K562 (cell line): ENCODE data around the gene PSME1. TPM values are rescaled to one million over a fixed set of nuclear protein-coding genes. Genes with fewer than 3 reads are reported as not detected.

Source experiments
- CREB5 ChIP-seq: fragments of 250-450 bp; sonication (Bioruptor Pico); IDR thresholded peaks from 2 replicates; pipeline ENCODE4 v1.5.0; 2020; ENCODE audit warnings: mild to moderate bottlenecking
- KDM2B ChIP-seq: fragments of 250-450 bp; sonication (Bioruptor Pico); IDR thresholded peaks from 2 replicates; pipeline ENCODE4 v1.8.0; 2021; ENCODE audit warnings: mild to moderate bottlenecking, moderate library complexity
- MLX ChIP-seq, 2 experiments: fragments of 450-650 bp in 1 of 2; sonication (generic) in 1 of 2; formaldehyde crosslinking; conservative IDR thresholded peaks; 2 replicates each; pipeline versions ENCODE4 v1.4.0 to v1.8.1; 2020 to 2022; ENCODE audit warnings: mild to moderate bottlenecking in 1 of 2, missing genetic modification reagents in 1 of 2
- NR2F6 ChIP-seq: fragments of 450-650 bp; formaldehyde crosslinking; IDR thresholded peaks from 2 replicates; pipeline ENCODE4 v1.4.0; 2020; ENCODE audit warnings: mild to moderate bottlenecking
- VEZF1 ChIP-seq: fragments of 200-800 bp; sonication (Bioruptor generic); IDR thresholded peaks from 2 replicates; pipeline ENCODE4 v1.6.1; 2017; ENCODE audit warnings: missing genetic modification characterization, missing compliant biosample characterization
- ZNF124 ChIP-seq: sonication (generic); formaldehyde crosslinking; IDR thresholded peaks from 2 replicates; pipeline ENCODE4 v1.8.1; 2022; ENCODE audit warnings: missing genetic modification reagents
- ZNF197 ChIP-seq: fragments of 200-800 bp; sonication (Bioruptor generic); IDR thresholded peaks from 2 replicates; pipeline ENCODE4 v1.6.1; 2016; ENCODE audit warnings: low read depth, missing genetic modification characterization, missing compliant biosample characterization
- ZSCAN29 ChIP-seq: fragments of 450-650 bp; IDR thresholded peaks from 2 replicates; pipeline ENCODE4 v1.6.1; 2017
- polyA plus RNA-seq, 8 experiments: library from polyadenylated mRNA; depleted of rRNA in 4 of 8; stranded (reverse) in 5 of 8; unstranded in 3 of 8; fragments of >200 nt; fragmentation: Nextera tagmentation in 2 of 8; fragmentation: Illumina TruSeq in 1 of 8; extraction: Ambion mirVana in 2 of 8; extraction: Trizol in 1 of 8; gene quantifications; 2 replicates each; pipeline versions ENCODE4 v1.2.1 to v1.2.3, GENCODE V29; 2011 to 2014; ENCODE audit warnings: inconsistent platforms in 1 of 8, missing spikeins in 1 of 8
- total RNA-seq, 7 experiments: library from RNA; depleted of rRNA in 6 of 7; stranded (reverse); fragments of >200 nt in 6 of 7; fragmentation: Illumina TruSeq in 2 of 7; extraction: Trizol in 2 of 7; gene quantifications; 2 replicates each; pipeline versions ENCODE4 v1.2.1 to v1.2.3, GENCODE V29; 2011 to 2021; ENCODE audit warnings: low replicate concordance in 1 of 7
- TF ChIP-seq, protein P1 (sequence below): fragments of 450-650 bp; IDR thresholded peaks from 2 replicates; pipeline ENCODE4 v1.6.1; 2018; ENCODE audit not compliant: partially characterized antibody
- TF ChIP-seq, protein P2 (sequence below): fragments of 450-650 bp; formaldehyde crosslinking; IDR thresholded peaks from 2 replicates; pipeline ENCODE4 v1.4.0; 2022; ENCODE audit warnings: missing genetic modification characterization
- TF ChIP-seq, protein P3 (sequence below): sonication (generic); formaldehyde crosslinking; IDR thresholded peaks from 2 replicates; pipeline ENCODE4 v1.8.1; 2023; ENCODE audit warnings: mild to moderate bottlenecking, missing genetic modification reagents, moderate library complexity
- TF ChIP-seq, protein P4 (sequence below): fragments of 250-450 bp; sonication (Bioruptor Pico); IDR thresholded peaks from 2 replicates; pipeline ENCODE4 v1.4.0; 2020; ENCODE audit warnings: mild to moderate bottlenecking, moderate library complexity

PSME1 gene
- total and polyA plus RNA-seq, 9 of the 15 experiments (the other 6 are each of a cell fraction or from before 2014, with no cell fraction given): 20.3 to 180 (median 67.5) TPM

DNA sequence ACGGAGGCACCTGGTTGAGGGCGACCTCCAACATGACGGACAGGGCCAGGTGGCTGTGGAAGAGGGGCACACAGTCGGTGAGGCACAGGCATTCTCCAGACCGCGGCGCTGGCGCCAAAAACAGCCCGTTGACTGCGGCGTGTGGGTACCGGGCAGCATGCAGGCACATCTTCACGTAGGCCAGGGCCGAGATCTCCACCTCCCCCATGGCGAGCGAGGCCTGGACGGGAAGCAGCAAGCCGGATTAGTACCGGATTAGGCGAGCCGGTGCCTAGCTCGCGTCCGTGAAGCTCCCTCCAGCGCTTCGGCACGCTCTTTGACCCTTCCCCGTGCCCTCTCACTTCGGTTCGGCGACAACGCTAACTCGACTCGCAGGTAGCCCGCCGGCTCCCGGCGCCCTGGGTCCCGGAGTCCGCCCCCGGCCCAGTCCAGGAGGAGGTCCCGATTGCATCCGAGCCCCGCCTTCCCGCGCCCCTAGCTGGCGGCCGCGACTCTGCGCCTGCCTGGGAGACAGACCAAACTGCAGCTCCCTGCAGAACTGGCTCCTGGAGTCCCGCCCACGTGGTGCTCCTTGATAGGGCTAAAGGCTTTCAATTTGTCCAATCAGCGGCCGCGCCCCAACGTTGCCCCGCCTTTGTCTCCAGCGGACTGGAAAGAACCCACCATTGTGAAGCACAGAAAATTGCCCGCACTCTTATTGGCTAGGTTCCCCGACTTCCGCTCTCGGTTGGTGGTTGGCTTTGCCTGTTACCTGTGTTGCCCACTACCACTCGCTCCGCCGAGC is 5.3 kb downstream of the PSME1 start, which contains the start of gene EMC9 (continued):
- TF ChIP-seq, protein P1, sequence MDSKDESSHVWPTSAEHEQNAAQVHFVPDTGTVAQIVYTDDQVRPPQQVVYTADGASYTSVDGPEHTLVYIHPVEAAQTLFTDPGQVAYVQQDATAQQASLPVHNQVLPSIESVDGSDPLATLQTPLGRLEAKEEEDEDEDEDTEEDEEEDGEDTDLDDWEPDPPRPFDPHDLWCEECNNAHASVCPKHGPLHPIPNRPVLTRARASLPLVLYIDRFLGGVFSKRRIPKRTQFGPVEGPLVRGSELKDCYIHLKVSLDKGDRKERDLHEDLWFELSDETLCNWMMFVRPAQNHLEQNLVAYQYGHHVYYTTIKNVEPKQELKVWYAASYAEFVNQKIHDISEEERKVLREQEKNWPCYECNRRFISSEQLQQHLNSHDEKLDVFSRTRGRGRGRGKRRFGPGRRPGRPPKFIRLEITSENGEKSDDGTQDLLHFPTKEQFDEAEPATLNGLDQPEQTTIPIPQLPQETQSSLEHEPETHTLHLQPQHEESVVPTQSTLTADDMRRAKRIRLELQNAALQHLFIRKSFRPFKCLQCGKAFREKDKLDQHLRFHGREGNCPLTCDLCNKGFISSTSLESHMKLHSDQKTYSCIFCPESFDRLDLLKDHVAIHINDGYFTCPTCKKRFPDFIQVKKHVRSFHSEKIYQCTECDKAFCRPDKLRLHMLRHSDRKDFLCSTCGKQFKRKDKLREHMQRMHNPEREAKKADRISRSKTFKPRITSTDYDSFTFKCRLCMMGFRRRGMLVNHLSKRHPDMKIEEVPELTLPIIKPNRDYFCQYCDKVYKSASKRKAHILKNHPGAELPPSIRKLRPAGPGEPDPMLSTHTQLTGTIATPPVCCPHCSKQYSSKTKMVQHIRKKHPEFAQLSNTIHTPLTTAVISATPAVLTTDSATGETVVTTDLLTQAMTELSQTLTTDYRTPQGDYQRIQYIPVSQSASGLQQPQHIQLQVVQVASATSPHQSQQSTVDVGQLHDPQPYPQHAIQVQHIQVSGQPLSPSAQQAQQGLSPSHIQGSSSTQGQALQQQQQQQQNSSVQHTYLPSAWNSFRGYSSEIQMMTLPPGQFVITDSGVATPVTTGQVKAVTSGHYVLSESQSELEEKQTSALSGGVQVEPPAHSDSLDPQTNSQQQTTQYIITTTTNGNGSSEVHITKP: no peak
- TF ChIP-seq ZSCAN29 (peak; percentile 54; the same call in 1 of the 2 replicates), ZNF197 (CRISPR knock-in tag) (no peak), VEZF1 (CRISPR knock-in tag) (peak; percentile 84), CREB5 (no peak), MLX (CRISPR knock-in tag; conservative IDR thresholded peaks at IDR 0.05) (no peak), NR2F6 (CRISPR knock-in tag) (no peak), ZNF124 (CRISPR knock-in tag) (no peak), KDM2B (no peak)
- TF ChIP-seq, protein P2, sequence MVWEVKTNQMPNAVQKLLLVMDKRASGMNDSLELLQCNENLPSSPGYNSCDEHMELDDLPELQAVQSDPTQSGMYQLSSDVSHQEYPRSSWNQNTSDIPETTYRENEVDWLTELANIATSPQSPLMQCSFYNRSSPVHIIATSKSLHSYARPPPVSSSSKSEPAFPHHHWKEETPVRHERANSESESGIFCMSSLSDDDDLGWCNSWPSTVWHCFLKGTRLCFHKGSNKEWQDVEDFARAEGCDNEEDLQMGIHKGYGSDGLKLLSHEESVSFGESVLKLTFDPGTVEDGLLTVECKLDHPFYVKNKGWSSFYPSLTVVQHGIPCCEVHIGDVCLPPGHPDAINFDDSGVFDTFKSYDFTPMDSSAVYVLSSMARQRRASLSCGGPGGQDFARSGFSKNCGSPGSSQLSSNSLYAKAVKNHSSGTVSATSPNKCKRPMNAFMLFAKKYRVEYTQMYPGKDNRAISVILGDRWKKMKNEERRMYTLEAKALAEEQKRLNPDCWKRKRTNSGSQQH (CRISPR knock-in tag): no peak
- TF ChIP-seq, protein P3, sequence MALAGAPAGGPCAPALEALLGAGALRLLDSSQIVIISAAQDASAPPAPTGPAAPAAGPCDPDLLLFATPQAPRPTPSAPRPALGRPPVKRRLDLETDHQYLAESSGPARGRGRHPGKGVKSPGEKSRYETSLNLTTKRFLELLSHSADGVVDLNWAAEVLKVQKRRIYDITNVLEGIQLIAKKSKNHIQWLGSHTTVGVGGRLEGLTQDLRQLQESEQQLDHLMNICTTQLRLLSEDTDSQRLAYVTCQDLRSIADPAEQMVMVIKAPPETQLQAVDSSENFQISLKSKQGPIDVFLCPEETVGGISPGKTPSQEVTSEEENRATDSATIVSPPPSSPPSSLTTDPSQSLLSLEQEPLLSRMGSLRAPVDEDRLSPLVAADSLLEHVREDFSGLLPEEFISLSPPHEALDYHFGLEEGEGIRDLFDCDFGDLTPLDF: no peak
- TF ChIP-seq, protein P4, sequence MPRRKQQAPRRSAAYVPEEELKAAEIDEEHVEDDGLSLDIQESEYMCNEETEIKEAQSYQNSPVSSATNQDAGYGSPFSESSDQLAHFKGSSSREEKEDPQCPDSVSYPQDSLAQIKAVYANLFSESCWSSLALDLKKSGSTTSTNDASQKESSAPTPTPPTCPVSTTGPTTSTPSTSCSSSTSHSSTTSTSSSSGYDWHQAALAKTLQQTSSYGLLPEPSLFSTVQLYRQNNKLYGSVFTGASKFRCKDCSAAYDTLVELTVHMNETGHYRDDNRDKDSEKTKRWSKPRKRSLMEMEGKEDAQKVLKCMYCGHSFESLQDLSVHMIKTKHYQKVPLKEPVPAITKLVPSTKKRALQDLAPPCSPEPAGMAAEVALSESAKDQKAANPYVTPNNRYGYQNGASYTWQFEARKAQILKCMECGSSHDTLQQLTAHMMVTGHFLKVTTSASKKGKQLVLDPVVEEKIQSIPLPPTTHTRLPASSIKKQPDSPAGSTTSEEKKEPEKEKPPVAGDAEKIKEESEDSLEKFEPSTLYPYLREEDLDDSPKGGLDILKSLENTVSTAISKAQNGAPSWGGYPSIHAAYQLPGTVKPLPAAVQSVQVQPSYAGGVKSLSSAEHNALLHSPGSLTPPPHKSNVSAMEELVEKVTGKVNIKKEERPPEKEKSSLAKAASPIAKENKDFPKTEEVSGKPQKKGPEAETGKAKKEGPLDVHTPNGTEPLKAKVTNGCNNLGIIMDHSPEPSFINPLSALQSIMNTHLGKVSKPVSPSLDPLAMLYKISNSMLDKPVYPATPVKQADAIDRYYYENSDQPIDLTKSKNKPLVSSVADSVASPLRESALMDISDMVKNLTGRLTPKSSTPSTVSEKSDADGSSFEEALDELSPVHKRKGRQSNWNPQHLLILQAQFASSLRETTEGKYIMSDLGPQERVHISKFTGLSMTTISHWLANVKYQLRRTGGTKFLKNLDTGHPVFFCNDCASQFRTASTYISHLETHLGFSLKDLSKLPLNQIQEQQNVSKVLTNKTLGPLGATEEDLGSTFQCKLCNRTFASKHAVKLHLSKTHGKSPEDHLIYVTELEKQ: no peak
